ENCODE measurements around the gene LRIT3. TPM values are rescaled to one million over a fixed set of nuclear protein-coding genes. Genes with fewer than 3 reads are reported as not detected.
A peak's percentile ranks its signal among the peaks of the same experiment; 100 is the strongest.

LRIT3 gene
- total and polyA plus RNA-seq, 2 of the 4 experiments (the other 2 are of a cell fraction) = 0.02 TPM; not detected in 1

DNA sequence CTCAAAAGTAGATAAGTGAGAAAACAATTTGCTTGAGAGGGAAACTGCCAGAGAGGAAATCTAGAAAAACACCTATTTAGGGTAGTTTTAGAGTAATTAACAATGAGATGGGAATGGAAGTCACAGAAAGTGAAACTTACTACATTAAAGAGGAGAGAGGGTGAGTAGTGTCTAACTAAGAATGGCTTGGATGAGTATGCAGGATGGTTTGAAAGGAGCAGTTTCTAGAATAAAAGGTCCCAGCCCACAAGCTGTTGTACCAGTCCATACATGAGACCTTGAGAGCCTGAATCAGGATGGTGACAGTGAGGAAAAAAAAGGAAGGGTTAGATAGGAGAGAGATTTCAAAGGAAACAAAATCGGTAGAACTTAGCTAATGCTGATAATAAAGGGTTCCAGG lies 31.0 kb upstream of the LRIT3 start:
- ChIA-PET POLR2A (ENCODE audit: unreplicated experiment) (no interaction called here), CTCF (interaction anchor here (0.6 to 1.0 kb wide), 3 partner anchors 11 to 117 kb away, joined by 3 to 5 read pairs (median 3); partner anchors contain the start of gene RRH)
- in situ Hi-C loops (cut with MboI; ENCODE audit: low sequenced_read_pairs) (loop anchor here (10.0 kb wide), 3 partner anchors 112 to 392 kb away; partner anchors contain the start of gene CASP6), intact Hi-C loops (cut with micrococcal nuclease) (no loop called here), dilution Hi-C loops (cut with HindIII; ENCODE audit: low sequenced_read_pairs, unreplicated experiment) (no loop called here)
- no peak overlapping the region for H3K14ac ChIP-seq (replicated peaks; ENCODE audit: low read depth, low read length)
- H3K4me2 ChIP-seq (ENCODE audit: low read depth, low read length) = peak overlapping the region; percentile 45
- H3K27ac ChIP-seq (ENCODE audit: insufficient read depth, low read length) = no peak overlapping the region
- H2BK5ac ChIP-seq (ENCODE audit: low read depth, low read length, poor library complexity, severe bottlenecking) = no peak overlapping the region
- no peaks in the 10 kb centered on the region for H4K20me1 ChIP-seq (ENCODE audit: insufficient read depth, low read length)
- H3K27me3 ChIP-seq (ENCODE audit: control insufficient read depth, insufficient read depth, low read length) = no peaks in the 10 kb centered on the region
- H3K9me1 ChIP-seq (ENCODE audit: insufficient read depth, low read length) = no peaks in the 10 kb centered on the region
- H3K9me3 ChIP-seq (ENCODE audit: control insufficient read depth, insufficient read depth, low read length) = no peaks in the 10 kb centered on the region
- no peak overlapping the region; the same call in 1 of the 2 replicates for H4K5ac ChIP-seq (ENCODE audit: low read depth, low read length)
- no peak overlapping the region for H3K9ac ChIP-seq (ENCODE audit: low read depth, low read length)
- no peak overlapping the region for H3K23ac ChIP-seq (ENCODE audit: low read depth, low read length)
- no peak overlapping the region for H2AK5ac ChIP-seq (ENCODE audit: low read depth, low read length)
- peaks cover 18 to 31% of the 10 kb centered on the region in 2 experiments; a peak in 3 of 4 replicates for H3K79me1 ChIP-seq (ENCODE audit: low read depth in 1 of 2, low read length in 2 of 2)
- no peak overlapping the region for H4K91ac ChIP-seq (ENCODE audit: insufficient read depth, low read depth, low read length)
- no CpG with 5 or more reads among the region's 1 CpG for WGBS, 2 experiments (ENCODE audit: extremely low coverage in 2 of 2, insufficient read length in 1 of 2)
- H2BK20ac ChIP-seq (ENCODE audit: low read depth, low read length) = no peak overlapping the region
- BruUV-seq (replicated peaks) = no TSS peak
- TF ChIP-seq, protein P1, sequence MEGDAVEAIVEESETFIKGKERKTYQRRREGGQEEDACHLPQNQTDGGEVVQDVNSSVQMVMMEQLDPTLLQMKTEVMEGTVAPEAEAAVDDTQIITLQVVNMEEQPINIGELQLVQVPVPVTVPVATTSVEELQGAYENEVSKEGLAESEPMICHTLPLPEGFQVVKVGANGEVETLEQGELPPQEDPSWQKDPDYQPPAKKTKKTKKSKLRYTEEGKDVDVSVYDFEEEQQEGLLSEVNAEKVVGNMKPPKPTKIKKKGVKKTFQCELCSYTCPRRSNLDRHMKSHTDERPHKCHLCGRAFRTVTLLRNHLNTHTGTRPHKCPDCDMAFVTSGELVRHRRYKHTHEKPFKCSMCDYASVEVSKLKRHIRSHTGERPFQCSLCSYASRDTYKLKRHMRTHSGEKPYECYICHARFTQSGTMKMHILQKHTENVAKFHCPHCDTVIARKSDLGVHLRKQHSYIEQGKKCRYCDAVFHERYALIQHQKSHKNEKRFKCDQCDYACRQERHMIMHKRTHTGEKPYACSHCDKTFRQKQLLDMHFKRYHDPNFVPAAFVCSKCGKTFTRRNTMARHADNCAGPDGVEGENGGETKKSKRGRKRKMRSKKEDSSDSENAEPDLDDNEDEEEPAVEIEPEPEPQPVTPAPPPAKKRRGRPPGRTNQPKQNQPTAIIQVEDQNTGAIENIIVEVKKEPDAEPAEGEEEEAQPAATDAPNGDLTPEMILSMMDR (conservative IDR thresholded peaks at IDR 0.05; ENCODE audit: low read depth, low read length) = no peak
- no peak for TF ChIP-seq POLR2A (IDR thresholded peaks at IDR 0.05; ENCODE audit: low read depth, low read length)
- no peak for TF ChIP-seq MAFK (IDR thresholded peaks at IDR 0.05; ENCODE audit: low read depth, low read length)
- TF ChIP-seq, protein P2, sequence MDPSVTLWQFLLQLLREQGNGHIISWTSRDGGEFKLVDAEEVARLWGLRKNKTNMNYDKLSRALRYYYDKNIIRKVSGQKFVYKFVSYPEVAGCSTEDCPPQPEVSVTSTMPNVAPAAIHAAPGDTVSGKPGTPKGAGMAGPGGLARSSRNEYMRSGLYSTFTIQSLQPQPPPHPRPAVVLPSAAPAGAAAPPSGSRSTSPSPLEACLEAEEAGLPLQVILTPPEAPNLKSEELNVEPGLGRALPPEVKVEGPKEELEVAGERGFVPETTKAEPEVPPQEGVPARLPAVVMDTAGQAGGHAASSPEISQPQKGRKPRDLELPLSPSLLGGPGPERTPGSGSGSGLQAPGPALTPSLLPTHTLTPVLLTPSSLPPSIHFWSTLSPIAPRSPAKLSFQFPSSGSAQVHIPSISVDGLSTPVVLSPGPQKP (IDR thresholded peaks at IDR 0.05; ENCODE audit: borderline replicate concordance, low read depth, low read length) = no peak
- no peak for TF ChIP-seq FOS (IDR thresholded peaks at IDR 0.05; ENCODE audit: low read depth, low read length)
- TF ChIP-seq CHD1 (IDR thresholded peaks at IDR 0.05; ENCODE audit: low read depth, low read length) = no peak
- TF ChIP-seq RCOR1 (IDR thresholded peaks at IDR 0.05; ENCODE audit: insufficient replicate concordance, low read length) = no peak
- TF ChIP-seq RFX5 (IDR thresholded peaks at IDR 0.05; ENCODE audit: low read depth, low read length) = no peak
- no peak overlapping the region for H2BK120ac ChIP-seq (ENCODE audit: low read depth, low read length)
- H3K4ac ChIP-seq (ENCODE audit: low read depth, low read length) = no peak overlapping the region
- no peak overlapping the region for H3K18ac ChIP-seq (ENCODE audit: low read depth, low read length)
- no peak overlapping the region for H2AK9ac ChIP-seq (replicated peaks; ENCODE audit: low read depth, low read length, poor library complexity)
- peak overlapping the region; percentile 61; the same call in 1 of the 2 replicates for H3K4me3 ChIP-seq (ENCODE audit: insufficient read depth, low read depth, low read length)
- H3K56ac ChIP-seq (ENCODE audit: extremely low read depth, insufficient read depth, low read length) = no peak overlapping the region
- no peak overlapping the region for H2AFZ ChIP-seq (replicated peaks; ENCODE audit: low read length, poor library complexity)
- 0 out of 2 replicates have a peak, but pooled peaks cover 1% of the 10 kb centered on the region for H3K4me1 ChIP-seq (ENCODE audit: control insufficient read depth, insufficient read depth, low read length)
- no peak overlapping the region for H2BK15ac ChIP-seq (ENCODE audit: low read depth, low read length)
- ATAC-seq (ENCODE audit: low read depth) = no peak
- no peak for DNase-seq
- peaks cover 7% of the 10 kb centered on the region for H3K36me3 ChIP-seq (ENCODE audit: control insufficient read depth, insufficient read depth, low read length)
- H4K8ac ChIP-seq (ENCODE audit: low read depth in 2 of 2, low read length in 2 of 2) = no peak overlapping the region
